Colonic mucosa (tissue), 4 donors: ENCODE data around the gene WNT2. TPM values are rescaled to one million over a fixed set of nuclear protein-coding genes. Genes with fewer than 3 reads are reported as not detected.
"Not testable (repeated sequence)": the region's sequence is repeated elsewhere in the genome, so short reads cannot be mapped to it uniquely, and the experiment has no call there.

ENCODE experiments used
- DNase-seq: peaks from one replicate; pipeline ENCODE4 v3.0.0-alpha.2; 2020
- H3K27ac ChIP-seq: fragments of 200-600 bp; one replicate; pipeline ENCODE4 v1.8.0; 2021
- H3K27me3 ChIP-seq: fragments of 200-600 bp; one replicate; pipeline ENCODE4 v1.8.0; 2021
- H3K36me3 ChIP-seq: fragments of 200-600 bp; one replicate; pipeline ENCODE4 v1.8.0; 2021
- H3K4me1 ChIP-seq: fragments of 200-600 bp; one replicate; pipeline ENCODE4 v1.8.0; 2021; ENCODE audit warnings: mild to moderate bottlenecking
- H3K4me3 ChIP-seq: fragments of 200-600 bp; one replicate; pipeline ENCODE4 v1.8.0; 2021
- H3K9ac ChIP-seq, 2 donors: one replicate each; pipeline ENCODE4 v1.7.0; 2013; ENCODE audit warnings: control low read depth in 2 of 2, low read depth in 2 of 2, low read length in 2 of 2
- H3K9me3 ChIP-seq: fragments of 200-600 bp; one replicate; pipeline ENCODE4 v1.8.0; 2021
- CTCF ChIP-seq: fragments of 200-600 bp; IDR thresholded peaks from one replicate; pipeline ENCODE4 v1.8.0; 2022; ENCODE audit warnings: antibody characterized with exemption, mild to moderate bottlenecking
- intact Hi-C: fragments of 100-400 bp; cut with DNase I; formaldehyde crosslinking; loops from one replicate; pipeline ENCODE4 v1.14.1; 2022
- total RNA-seq, 2 donors: library from RNA; stranded (reverse); fragmentation: NEBNext Ultra II Directional in 1 of 2; extraction: Animal tissue kit (Norgen Biotek cat#: 25700) in 1 of 2; gene quantifications; one replicate each; pipeline ENCODE4 v1.2.1, GENCODE V29; 2021
- donor health status: healthy.
- donor health status: DM: no; HTN: no; CAD: no.
- donor health status: DM: no; HTN: no; CAD: no.

WNT2 gene
- total RNA-seq, 2 donors from 2014 or later, result 0.11 TPM; not detected in 1

GRCh38 chr7:117250801-117251200, 72.1 kb downstream of the WNT2 start:
- Histone ChIP-seq H3K9me3 (no peaks in the 10 kb centered on the region), H3K4me1 (no peaks in the 10 kb centered on the region), H3K27me3 (no peaks in the 10 kb centered on the region), H3K36me3 (no peaks in the 10 kb centered on the region), H3K9ac (no peak overlapping the region), H3K27ac (no peak overlapping the region), H3K4me3 (no peak overlapping the region)
- intact Hi-C loops, result no loop called here
- TF ChIP-seq CTCF, result no peak
- no peak for DNase-seq

GRCh38 chr7:117250245-117250644, 72.6 kb downstream of the WNT2 start:
- no peaks in the 10 kb centered on the region for H3K27me3 ChIP-seq
- no peak for TF ChIP-seq CTCF
- no peak for DNase-seq
- H3K27ac ChIP-seq, result no peak overlapping the region
- no peaks in the 10 kb centered on the region for H3K9me3 ChIP-seq
- H3K4me1 ChIP-seq, result no peaks in the 10 kb centered on the region
- no peak overlapping the region for H3K4me3 ChIP-seq
- no peak overlapping the region for H3K9ac ChIP-seq
- H3K36me3 ChIP-seq, result no peaks in the 10 kb centered on the region
- intact Hi-C loops, result no loop called here

GRCh38 chr7:117249696-117250095, 73.2 kb downstream of the WNT2 start:
- no peak overlapping the region for H3K4me3 ChIP-seq
- H3K9ac ChIP-seq, result no peak overlapping the region
- intact Hi-C loops, result no loop called here
- H3K9me3 ChIP-seq, result no peaks in the 10 kb centered on the region
- TF ChIP-seq CTCF, result no peak
- DNase-seq, result no peak
- no peaks in the 10 kb centered on the region for H3K4me1 ChIP-seq
- no peak overlapping the region for H3K27ac ChIP-seq
- no peaks in the 10 kb centered on the region for H3K36me3 ChIP-seq
- H3K27me3 ChIP-seq, result no peaks in the 10 kb centered on the region

- H3K27ac ChIP-seq, result no peak overlapping the region
- no peaks in the 10 kb centered on the region for H3K4me1 ChIP-seq
- no peak overlapping the region for H3K4me3 ChIP-seq
- no peak for TF ChIP-seq CTCF
- DNase-seq, result no peak
- intact Hi-C loops, result no loop called here
- no peaks in the 10 kb centered on the region for H3K36me3 ChIP-seq
- no peaks in the 10 kb centered on the region for H3K9me3 ChIP-seq
- H3K27me3 ChIP-seq, result no peaks in the 10 kb centered on the region
- H3K9ac ChIP-seq, result no peak overlapping the region
These were observed 74.0 kb downstream of the WNT2 start for GRCh38 chr7:117248829-117249228.

GRCh38 chr7:117247809-117248208, 75.0 kb downstream of the WNT2 start:
- H3K9me3 ChIP-seq, result no peaks in the 10 kb centered on the region
- intact Hi-C loops, result no loop called here

GRCh38 chr7:117245703-117246102, 77.2 kb downstream of the WNT2 start:
- H3K27me3 ChIP-seq, H3K4me1 ChIP-seq, H3K4me3 ChIP-seq, intact Hi-C loops, H3K9me3 ChIP-seq, H3K9ac ChIP-seq, H3K27ac ChIP-seq, DNase-seq, H3K36me3 ChIP-seq: not testable (repeated sequence)

More at GRCh38 chr7:117247809-117248208, 75.0 kb downstream of the WNT2 start:
- H3K27ac ChIP-seq, result no peak overlapping the region
- no peak overlapping the region for H3K4me3 ChIP-seq
- H3K9ac ChIP-seq, result no peak overlapping the region
- H3K4me1 ChIP-seq, result no peaks in the 10 kb centered on the region
- no peaks in the 10 kb centered on the region for H3K27me3 ChIP-seq
- no peaks in the 10 kb centered on the region for H3K36me3 ChIP-seq
- no peak for TF ChIP-seq CTCF
- no peak for DNase-seq
